DND-41 (cell line): Measurements from ENCODE around the gene AKT1.

ENCODE experiments used
- EZH2 ChIP-seq: IDR thresholded peaks from 3 replicates; pipeline ENCODE4 v1.6.1; 2012; ENCODE audit warnings: borderline replicate concordance, low read depth, mild to moderate bottlenecking, moderate library complexity, low read length, inconsistent platforms; ENCODE audit not compliant: severe bottlenecking
- TF ChIP-seq, protein P1 (sequence below): IDR thresholded peaks from 2 replicates; pipeline ENCODE4 v1.5.1; 2012; ENCODE audit warnings: borderline replicate concordance, low read length, moderate library complexity, mild to moderate bottlenecking; ENCODE audit not compliant: poor library complexity, severe bottlenecking; ENCODE audit errors: extremely low read depth

DNA sequence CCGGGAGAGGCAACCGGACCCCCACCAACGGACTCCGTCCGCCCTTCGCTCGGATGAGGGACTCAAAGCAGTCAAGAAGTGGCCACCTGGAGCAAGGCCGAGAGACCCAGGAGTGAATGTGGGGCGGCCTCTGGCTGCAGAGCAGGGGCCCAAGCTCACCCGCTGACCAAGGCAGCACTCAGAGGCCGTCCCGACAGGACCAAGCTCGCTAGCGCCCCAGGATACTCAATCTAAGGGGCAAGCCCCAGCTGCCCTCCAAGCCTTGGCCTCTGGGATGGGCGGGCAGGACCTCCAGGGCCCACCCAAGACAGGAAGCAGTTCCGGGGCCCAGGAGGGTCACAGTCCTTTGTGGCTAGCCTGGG, 936 bp downstream of the AKT1 start:
- TF ChIP-seq, protein P1, sequence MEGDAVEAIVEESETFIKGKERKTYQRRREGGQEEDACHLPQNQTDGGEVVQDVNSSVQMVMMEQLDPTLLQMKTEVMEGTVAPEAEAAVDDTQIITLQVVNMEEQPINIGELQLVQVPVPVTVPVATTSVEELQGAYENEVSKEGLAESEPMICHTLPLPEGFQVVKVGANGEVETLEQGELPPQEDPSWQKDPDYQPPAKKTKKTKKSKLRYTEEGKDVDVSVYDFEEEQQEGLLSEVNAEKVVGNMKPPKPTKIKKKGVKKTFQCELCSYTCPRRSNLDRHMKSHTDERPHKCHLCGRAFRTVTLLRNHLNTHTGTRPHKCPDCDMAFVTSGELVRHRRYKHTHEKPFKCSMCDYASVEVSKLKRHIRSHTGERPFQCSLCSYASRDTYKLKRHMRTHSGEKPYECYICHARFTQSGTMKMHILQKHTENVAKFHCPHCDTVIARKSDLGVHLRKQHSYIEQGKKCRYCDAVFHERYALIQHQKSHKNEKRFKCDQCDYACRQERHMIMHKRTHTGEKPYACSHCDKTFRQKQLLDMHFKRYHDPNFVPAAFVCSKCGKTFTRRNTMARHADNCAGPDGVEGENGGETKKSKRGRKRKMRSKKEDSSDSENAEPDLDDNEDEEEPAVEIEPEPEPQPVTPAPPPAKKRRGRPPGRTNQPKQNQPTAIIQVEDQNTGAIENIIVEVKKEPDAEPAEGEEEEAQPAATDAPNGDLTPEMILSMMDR = peak; percentile 6
- TF ChIP-seq EZH2 = no peak
